GM13977 (cell line): ENCODE data around the gene LANCL2.

Experiments
- DNase-seq: peaks from one replicate; pipeline ENCODE4 v3.0.0; 2012; ENCODE audit warnings: low spot score
- in situ Hi-C: fragments of 300-500 bp; cut with MboI; formaldehyde crosslinking; loops from one replicate; pipeline ENCODE4 v1.12.0; 2022; ENCODE audit warnings: low sequenced_read_pairs, low pct_unique_long_range_greater_than_20kb, mixed read lengths, inconsistent platforms; ENCODE audit not compliant: unreplicated experiment
- TF ChIP-seq, protein P1 (sequence below): IDR thresholded peaks from 2 replicates; pipeline ENCODE4 v1.5.1; 2012; ENCODE audit warnings: mild to moderate bottlenecking, control low read depth; ENCODE audit not compliant: insufficient read depth; ENCODE audit errors: extremely low read depth, missing control alignments

The LANCL2 gene

DNA sequence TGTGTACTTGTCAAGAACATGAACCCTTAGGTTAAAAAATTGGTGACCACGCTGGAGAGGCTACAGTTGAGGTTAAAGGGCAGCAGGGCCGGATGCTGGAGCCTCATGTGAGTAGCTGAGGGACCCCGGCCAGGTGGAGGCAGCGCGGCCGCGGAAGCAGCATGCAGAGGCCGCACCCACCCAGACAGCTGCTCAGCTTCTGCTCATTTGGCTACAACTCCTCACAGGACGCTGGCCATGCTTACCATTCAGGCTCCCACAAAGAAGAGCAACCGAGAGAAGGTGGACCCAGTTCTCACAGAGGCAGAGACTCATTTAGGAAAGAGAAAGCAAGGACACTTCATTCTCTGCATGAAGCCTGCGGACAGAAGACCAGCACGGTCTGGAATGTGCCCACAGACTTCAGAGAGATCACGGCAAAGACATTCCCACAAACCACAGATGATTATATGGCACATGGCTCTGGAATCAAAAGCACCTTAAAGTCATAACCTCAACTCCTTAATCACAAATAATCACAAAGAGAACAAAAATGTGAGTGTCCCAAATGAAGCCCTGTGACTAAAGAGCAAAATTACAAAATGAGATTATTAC lies 112.7 kb downstream of the LANCL2 start:
- TF ChIP-seq, protein P1, sequence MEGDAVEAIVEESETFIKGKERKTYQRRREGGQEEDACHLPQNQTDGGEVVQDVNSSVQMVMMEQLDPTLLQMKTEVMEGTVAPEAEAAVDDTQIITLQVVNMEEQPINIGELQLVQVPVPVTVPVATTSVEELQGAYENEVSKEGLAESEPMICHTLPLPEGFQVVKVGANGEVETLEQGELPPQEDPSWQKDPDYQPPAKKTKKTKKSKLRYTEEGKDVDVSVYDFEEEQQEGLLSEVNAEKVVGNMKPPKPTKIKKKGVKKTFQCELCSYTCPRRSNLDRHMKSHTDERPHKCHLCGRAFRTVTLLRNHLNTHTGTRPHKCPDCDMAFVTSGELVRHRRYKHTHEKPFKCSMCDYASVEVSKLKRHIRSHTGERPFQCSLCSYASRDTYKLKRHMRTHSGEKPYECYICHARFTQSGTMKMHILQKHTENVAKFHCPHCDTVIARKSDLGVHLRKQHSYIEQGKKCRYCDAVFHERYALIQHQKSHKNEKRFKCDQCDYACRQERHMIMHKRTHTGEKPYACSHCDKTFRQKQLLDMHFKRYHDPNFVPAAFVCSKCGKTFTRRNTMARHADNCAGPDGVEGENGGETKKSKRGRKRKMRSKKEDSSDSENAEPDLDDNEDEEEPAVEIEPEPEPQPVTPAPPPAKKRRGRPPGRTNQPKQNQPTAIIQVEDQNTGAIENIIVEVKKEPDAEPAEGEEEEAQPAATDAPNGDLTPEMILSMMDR, result no peak
- in situ Hi-C loops, result no loop called here
- no peak for DNase-seq

DNA sequence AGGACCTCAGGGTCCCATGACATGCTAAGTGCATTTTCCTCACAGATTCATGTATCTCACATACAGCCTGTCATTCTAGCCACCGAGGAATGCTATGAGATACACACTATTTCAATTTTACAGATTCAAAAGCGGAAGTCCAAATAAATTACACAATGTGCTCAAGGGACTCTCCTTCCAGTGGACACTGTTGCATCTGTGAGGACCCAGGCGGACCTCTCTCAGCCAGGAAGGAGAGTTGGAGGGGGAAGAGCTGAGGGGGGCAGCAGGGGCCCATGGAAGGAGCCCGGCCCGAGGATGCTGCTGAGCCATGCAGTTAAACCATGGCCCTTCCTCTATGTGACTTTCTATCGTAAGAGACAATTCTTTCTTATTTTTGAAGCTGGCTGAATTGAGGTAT lies 113.6 kb downstream of the LANCL2 start:
- TF ChIP-seq, protein P1, result no peak
- in situ Hi-C loops, result no loop called here
- DNase-seq, result no peak

- no peak for DNase-seq
- in situ Hi-C loops, result no loop called here
- TF ChIP-seq, protein P1, result no peak
These were observed 116.0 kb downstream of the LANCL2 start for GRCh38 chr7:55481155-55481554.

DNA sequence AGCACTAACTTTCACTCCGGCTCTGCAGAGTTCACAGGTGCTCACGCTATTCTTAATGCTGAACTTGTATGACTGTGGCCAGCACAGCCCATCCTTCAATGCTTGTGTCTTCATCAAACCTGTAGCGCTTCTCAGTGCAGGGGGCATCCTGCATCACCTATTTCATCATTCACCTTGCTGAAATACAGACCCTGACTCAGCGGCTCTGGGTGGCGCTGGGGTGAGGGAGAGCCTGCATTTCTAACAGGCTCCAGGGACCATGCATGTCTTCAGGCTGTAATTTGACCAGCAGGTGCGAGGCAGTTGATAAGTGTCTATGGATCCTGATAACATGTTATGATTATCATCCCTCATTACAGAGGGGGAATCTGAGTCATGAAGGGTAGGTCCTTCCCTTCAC lies 117.9 kb downstream of the LANCL2 start:
- in situ Hi-C loops, result no loop called here
- TF ChIP-seq, protein P1, result no peak
- no peak for DNase-seq
